ENCODE measurements around the gene YY1.

DNA sequence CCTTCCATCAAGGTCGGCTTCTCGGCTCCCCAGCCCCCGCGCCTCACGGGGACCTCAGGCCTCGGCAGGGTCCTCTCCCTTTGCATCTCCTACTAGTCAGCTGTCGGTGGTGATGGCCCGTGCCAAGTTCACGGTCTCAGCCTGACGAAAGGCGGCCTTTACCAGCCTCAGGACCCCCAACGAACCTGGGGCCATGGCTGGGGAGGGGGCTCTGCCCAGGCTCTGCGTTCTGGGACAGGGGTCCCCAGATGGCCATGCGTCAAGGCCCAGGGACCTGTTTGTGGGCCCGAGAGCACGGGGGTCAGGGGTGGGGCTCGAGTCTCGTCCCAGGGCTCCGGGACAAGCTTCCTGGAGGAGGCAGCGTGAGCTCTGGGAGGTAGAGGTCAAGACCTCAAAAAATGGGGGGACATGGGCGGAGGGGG lies 46.7 kb upstream of the YY1 start:
- TF ChIP-seq EZH2 (IDR thresholded peaks at IDR 0.05; ENCODE audit: insufficient read depth, low read length): no peak
- TF ChIP-seq, protein P1, sequence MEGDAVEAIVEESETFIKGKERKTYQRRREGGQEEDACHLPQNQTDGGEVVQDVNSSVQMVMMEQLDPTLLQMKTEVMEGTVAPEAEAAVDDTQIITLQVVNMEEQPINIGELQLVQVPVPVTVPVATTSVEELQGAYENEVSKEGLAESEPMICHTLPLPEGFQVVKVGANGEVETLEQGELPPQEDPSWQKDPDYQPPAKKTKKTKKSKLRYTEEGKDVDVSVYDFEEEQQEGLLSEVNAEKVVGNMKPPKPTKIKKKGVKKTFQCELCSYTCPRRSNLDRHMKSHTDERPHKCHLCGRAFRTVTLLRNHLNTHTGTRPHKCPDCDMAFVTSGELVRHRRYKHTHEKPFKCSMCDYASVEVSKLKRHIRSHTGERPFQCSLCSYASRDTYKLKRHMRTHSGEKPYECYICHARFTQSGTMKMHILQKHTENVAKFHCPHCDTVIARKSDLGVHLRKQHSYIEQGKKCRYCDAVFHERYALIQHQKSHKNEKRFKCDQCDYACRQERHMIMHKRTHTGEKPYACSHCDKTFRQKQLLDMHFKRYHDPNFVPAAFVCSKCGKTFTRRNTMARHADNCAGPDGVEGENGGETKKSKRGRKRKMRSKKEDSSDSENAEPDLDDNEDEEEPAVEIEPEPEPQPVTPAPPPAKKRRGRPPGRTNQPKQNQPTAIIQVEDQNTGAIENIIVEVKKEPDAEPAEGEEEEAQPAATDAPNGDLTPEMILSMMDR (IDR thresholded peaks at IDR 0.05; ENCODE audit: insufficient read depth, low read depth, low read length): no peak

All from astrocyte (in vitro differentiated cells and primary cell).